Thymus (tissue), 11 donors: ENCODE data around the gene KMT5B. TPM values are rescaled to one million over a fixed set of nuclear protein-coding genes. Genes with fewer than 3 reads are reported as not detected.

Experiments
- DNase-seq, 9 donors: peaks; one replicate each; pipeline ENCODE4 v3.0.0-alpha.2; 2013; ENCODE audit warnings: low spot score in 9 of 9, low read depth in 6 of 9, missing footprints in 1 of 9
- H3K27ac ChIP-seq, 2 donors: one replicate each; pipeline ENCODE4 v1.5.1; 2013; ENCODE audit warnings: control low read depth in 1 of 2, low read depth in 1 of 2, low read length in 1 of 2, mild to moderate bottlenecking in 1 of 2, moderate library complexity in 1 of 2
- H3K27me3 ChIP-seq, 2 donors: one replicate each; pipeline ENCODE4 v1.5.1; 2013; ENCODE audit warnings: low read length in 1 of 2; ENCODE audit not compliant: control insufficient read depth in 2 of 2, insufficient read depth in 1 of 2
- H3K36me3 ChIP-seq, 2 donors: one replicate each; pipeline ENCODE4 v1.5.1; 2013; ENCODE audit warnings: low read length in 1 of 2, mild to moderate bottlenecking in 1 of 2, moderate library complexity in 1 of 2; ENCODE audit not compliant: control insufficient read depth in 2 of 2, insufficient read depth in 2 of 2
- H3K4me1 ChIP-seq, 2 donors: one replicate each; pipeline ENCODE4 v1.5.1; 2013; ENCODE audit warnings: low read length in 2 of 2; ENCODE audit not compliant: control insufficient read depth in 2 of 2, insufficient read depth in 2 of 2
- H3K4me3 ChIP-seq, 2 donors: one replicate each; pipeline ENCODE4 v1.5.1; 2013; ENCODE audit warnings: low read length in 2 of 2, control low read depth in 1 of 2, mild to moderate bottlenecking in 1 of 2
- H3K9me3 ChIP-seq, 2 donors: one replicate each; pipeline ENCODE4 v1.5.1; 2013; ENCODE audit warnings: low read length in 1 of 2, mild to moderate bottlenecking in 1 of 2; ENCODE audit not compliant: control insufficient read depth in 2 of 2, insufficient read depth in 1 of 2
- WGBS: extraction: QIAGEN DNeasy Blood & Tissue Kit; methylation state at CpG from one replicate; pipeline ENCODE4 v1.1.7; 2013; 5-methylcytosine and 5-hydroxymethylcytosine counted together
- polyA plus RNA-seq: library from polyadenylated mRNA; stranded (reverse); fragments of 200-250 nt; gene quantifications from one replicate; pipeline ENCODE4 v1.2.3, GENCODE V29; 2013
- total RNA-seq: library from RNA; stranded (reverse); fragments of 120-200 nt; gene quantifications from one replicate; pipeline ENCODE4 v1.2.4, GENCODE V29; 2013
- donor health status: healthy.

The KMT5B gene
- total and polyA plus RNA-seq, 2 donors: 32.7 to 33.1 TPM

DNA sequence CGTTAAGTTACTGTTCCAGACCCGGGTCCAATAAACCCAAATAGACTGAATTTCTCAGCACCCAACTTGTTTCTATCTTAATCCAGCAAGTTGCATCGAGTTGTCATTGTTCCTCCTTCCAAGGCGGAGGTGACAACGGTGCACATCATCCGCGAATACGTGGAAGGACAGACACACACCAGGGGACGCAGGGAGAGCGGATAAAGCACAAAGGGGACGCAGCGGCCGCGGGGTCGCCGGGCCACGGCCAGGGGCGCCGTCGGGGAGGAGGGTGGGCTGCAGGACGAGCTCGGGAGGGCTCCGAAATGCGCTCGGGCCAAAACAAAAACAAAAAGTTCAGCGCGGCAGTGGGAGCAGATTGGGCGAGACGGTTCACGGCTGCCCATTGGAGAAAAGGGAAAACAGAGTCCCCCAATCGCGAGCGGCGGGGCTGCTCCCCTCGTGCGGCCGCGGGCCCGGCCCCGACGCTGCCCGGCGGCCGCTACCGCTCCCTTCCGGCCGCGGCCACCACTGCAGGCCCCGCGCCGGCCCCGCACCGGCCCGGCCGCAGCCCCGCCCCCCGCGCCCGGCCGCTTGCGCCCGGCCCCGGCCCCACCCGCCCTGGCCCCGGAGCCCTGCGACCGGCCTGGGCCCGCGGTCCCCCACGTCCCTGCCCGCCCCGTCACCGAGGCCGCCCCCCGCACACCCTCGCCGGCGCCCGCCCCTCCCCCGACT is 518 bp downstream of the KMT5B start:
- Histone ChIP-seq H3K27me3 (peaks cover 7 to 34% of the 10 kb centered on the region in 2 donors), H3K4me3 (peak overlapping the region; percentile 83 to 95), H3K9me3 (peaks cover 0 to 3% of the 10 kb centered on the region in 2 donors), H3K36me3 (no peaks in the 10 kb centered on the region), H3K4me1 (peaks cover 15 to 29% of the 10 kb centered on the region in 2 donors), H3K27ac (peak overlapping the region; percentile 55 to 92)
- under 1% methylated on average over 80 of the region's 80 CpGs for WGBS
- peak in 5 of 9 donors; percentile 44 to 77 (median 53) for DNase-seq

DNA sequence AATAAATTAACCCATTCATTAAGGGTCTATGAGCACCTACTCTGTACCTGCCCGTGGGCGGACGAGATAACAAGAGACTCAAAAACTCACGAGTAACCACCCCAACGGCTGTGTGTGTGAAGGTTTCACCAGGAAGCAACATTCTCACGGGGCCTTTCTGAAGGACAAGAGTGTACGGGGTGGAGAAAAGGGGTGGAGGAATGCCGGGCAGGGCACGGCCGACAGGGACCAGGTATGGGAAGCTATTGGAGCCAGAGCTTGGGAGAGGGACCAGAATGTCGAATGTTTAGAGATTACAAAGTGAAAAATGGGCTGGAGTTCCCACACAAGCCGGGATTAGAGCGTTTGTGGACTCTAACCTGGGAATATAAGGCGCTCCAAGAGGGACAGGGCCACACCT is 1.6 kb downstream of the KMT5B start:
- Histone ChIP-seq H3K9me3 (peaks cover 0 to 3% of the 10 kb centered on the region in 2 donors), H3K4me1 (peaks cover 15 to 29% of the 10 kb centered on the region in 2 donors), H3K27me3 (peaks cover 4 to 27% of the 10 kb centered on the region in 2 donors), H3K36me3 (no peaks in the 10 kb centered on the region), H3K27ac (no peak overlapping the region), H3K4me3 (peak overlapping the region; percentile 83 to 95)
- WGBS: 67% methylated on average over 14 of the region's 14 CpGs
- no peak for DNase-seq

DNA sequence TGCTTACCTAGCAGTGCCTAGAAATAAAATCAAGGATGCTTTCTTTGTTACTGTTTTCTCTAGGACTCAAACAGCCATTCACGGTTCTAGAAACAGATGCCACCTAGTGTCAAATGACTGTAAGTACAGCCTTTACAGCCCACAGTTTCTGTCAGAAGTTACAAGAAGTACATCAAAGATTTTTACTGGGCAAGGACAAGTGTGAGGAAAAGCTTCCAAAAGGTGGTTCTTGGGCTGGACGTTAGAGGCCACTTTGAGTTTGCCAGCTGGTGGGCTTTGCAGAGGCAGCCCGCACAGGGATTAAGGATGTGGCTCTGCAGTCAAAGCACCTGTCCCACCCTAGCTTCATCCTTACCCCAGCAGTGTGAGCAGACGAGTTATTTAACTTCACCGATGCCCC is 6.9 kb downstream of the KMT5B start:
- Histone ChIP-seq H3K4me3 (no peak overlapping the region), H3K27me3 (no peaks in the 10 kb centered on the region), H3K4me1 (peaks cover 7 to 19% of the 10 kb centered on the region in 2 donors), H3K36me3 (no peaks in the 10 kb centered on the region), H3K9me3 (no peaks in the 10 kb centered on the region), H3K27ac (no peak overlapping the region)
- WGBS: 49% methylated on average over 5 of the region's 5 CpGs
- peak in 8 of 9 donors; percentile 38 to 85 (median 60) for DNase-seq

DNA sequence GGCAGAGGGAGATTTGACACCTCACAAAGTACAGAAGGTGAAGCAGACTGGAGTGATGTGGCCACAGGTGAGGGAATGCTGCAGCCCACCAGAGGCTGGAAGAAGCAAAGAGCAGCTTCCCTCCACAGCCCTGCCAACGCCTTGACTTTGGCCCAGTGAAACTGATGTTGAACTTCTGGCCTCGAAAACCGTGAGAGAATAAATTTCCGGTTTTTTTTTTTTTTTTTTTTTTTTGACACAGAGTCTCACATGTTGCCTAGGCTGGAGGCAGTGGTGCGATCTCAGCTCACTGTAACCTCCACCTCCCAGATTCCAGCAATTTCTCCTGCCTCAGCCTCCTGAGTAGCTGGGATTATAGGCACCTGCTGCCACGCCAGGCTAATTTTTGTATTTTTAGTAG is 8.7 kb downstream of the KMT5B start:
- Histone ChIP-seq H3K4me1 (peaks cover 2 to 10% of the 10 kb centered on the region in 2 donors), H3K36me3 (no peaks in the 10 kb centered on the region), H3K9me3 (no peaks in the 10 kb centered on the region), H3K27me3 (no peaks in the 10 kb centered on the region), H3K4me3 (no peak overlapping the region), H3K27ac (no peak overlapping the region)
- DNase-seq: no peak
- 78% methylated on average over 6 of the region's 6 CpGs for WGBS

DNA sequence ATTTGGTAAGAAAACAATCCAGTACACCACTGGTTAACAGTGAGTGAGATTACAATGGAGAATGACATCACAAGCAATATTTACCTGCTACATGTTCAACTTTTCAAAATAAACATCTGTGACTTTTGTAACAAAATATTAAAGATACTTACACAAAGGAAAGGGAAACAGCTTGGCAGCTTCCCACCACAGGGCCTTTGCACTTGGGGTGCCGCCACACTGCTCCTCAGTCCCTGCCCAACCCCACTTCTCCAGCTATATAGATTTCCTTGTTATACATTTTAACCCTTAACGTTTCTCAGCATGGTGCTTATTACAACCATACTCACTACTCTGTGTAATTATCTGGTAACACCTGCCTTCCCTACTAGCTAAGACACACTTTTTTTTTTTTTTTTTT is 10.9 kb downstream of the KMT5B start:
- H3K36me3 ChIP-seq: no peaks in the 10 kb centered on the region
- H3K9me3 ChIP-seq: no peaks in the 10 kb centered on the region
- no peak overlapping the region for H3K27ac ChIP-seq
- no peaks in the 10 kb centered on the region for H3K27me3 ChIP-seq
- peaks cover 0 to 5% of the 10 kb centered on the region in 2 donors for H3K4me1 ChIP-seq
- no peak overlapping the region for H3K4me3 ChIP-seq
- DNase-seq: no peak
- 93% methylated on average over 2 of the region's 2 CpGs for WGBS

DNA sequence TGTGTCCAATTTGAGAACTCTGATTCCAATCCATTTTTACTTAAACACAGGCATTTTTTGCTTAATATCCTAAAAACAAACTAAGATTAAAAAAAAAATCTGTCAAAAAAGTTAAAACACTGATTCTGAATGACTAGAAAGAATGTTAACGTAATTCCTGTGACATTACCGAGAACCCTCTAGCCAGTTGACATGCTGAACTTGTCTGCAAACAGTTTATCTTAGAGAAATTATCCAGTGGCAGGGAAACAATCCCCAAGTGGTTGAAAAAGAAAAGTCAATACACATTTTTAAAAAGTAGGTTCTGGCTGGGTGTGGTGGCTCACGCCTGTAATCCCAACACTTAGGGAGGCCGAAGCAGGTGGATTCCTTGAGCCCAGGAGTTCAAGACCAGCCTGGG is 11.6 kb downstream of the KMT5B start:
- Histone ChIP-seq H3K27me3 (no peaks in the 10 kb centered on the region), H3K4me3 (no peak overlapping the region), H3K9me3 (no peaks in the 10 kb centered on the region), H3K27ac (no peak overlapping the region), H3K36me3 (no peaks in the 10 kb centered on the region), H3K4me1 (peaks cover 0 to 5% of the 10 kb centered on the region in 2 donors)
- 98% methylated on average over 4 of the region's 4 CpGs for WGBS
- no peak for DNase-seq

DNA sequence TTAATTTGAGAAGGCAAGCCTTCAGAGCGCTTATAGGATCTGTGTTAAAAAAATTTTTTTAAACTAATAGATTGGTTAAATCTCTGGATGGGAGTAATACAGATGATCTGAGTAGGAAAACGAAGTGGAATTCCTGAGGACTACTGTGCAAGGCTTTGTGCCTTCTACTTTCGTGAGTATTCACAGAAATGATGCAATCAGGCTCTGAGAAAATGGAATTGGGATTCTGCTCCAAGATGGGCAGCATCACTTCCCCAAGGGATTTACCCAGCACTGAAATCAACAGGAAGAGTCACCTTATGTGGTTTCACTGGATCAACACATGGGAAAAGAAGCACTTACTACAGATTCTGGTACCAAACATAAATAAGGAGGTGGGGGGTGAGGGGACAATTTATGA is 12.5 kb downstream of the KMT5B start:
- Histone ChIP-seq H3K4me1 (peaks cover 0 to 2% of the 10 kb centered on the region in 2 donors), H3K4me3 (no peak overlapping the region), H3K27me3 (no peaks in the 10 kb centered on the region), H3K9me3 (no peaks in the 10 kb centered on the region), H3K36me3 (no peaks in the 10 kb centered on the region), H3K27ac (no peak overlapping the region)
- DNase-seq: no peak
- 95% methylated on average over 3 of the region's 3 CpGs for WGBS

DNA sequence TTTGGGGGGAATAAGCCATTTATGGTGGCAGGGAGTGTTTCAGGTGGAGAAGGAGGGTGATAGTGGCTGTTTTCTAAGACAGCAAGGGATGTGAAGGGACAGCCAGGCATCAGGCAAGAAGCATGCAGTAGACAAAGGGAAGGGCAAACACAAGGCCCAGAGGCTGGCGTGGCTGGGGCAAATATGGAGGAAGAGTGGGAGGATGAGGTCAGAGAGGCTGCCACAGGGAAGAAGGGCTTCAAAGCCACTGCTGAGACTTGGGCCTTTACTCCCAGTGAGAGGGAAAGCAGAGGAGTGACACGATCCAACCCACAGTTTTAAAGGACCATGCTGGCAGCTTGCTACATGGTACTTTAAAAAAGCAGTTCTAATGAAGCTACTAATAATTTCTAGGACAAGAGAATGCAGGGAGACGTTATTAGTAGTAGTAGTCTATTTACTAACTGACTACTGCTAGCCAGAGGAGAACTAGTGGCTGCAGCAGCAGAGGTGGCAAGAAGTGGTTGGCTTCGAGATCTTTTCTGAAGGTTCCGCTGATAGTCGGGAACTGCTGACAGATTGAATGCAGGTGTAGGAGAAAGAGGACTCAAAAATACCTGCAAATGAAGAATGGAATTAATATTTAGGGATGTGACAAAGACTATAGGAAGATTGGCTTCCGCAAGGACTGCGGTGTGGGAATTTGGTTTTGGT is 13.7 kb downstream of the KMT5B start:
- Histone ChIP-seq H3K36me3 (no peaks in the 10 kb centered on the region), H3K4me3 (no peak overlapping the region), H3K27me3 (no peaks in the 10 kb centered on the region), H3K4me1 (peaks cover 0 to 2% of the 10 kb centered on the region in 2 donors), H3K27ac (no peak overlapping the region), H3K9me3 (no peaks in the 10 kb centered on the region)
- WGBS: 98% methylated on average over 8 of the region's 8 CpGs
- DNase-seq: no peak

DNA sequence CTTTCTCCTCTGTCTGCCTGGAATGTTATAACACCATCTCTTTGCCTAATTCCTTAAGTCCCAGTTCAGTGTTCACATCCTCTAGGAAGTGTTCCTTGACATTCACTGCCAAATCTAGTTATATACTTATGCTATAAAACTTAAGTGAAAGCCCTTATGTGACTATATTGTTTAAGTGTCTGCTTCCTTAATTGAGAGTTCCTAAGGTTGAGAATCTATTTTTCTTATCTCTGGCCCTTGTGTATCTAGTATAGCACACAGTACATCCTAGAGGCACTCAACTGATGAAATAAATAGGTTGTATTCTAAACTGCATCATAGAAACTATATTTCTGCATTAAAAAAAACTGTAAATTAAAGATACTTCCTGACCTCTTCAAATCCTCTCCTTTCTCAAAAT is 16.9 kb downstream of the KMT5B start:
- H3K27ac ChIP-seq: no peak overlapping the region

More for the DNA sequence above, 16.9 kb downstream of the KMT5B start:
- H3K36me3 ChIP-seq: no peaks in the 10 kb centered on the region
- DNase-seq: no peak
- H3K9me3 ChIP-seq: no peaks in the 10 kb centered on the region
- H3K4me1 ChIP-seq: no peaks in the 10 kb centered on the region
- no peaks in the 10 kb centered on the region for H3K27me3 ChIP-seq
- H3K4me3 ChIP-seq: no peak overlapping the region
